Measurements from ENCODE around the gene DNLZ.

Gene DNLZ

GRCh38 chr9:136333045-136333444, 30.5 kb downstream of the DNLZ start:
- no peak overlapping the region for H2AFZ ChIP-seq
- H3K36me3 ChIP-seq (ENCODE audit: control insufficient read depth, insufficient read depth, low read length), result no peaks in the 10 kb centered on the region
- no peak overlapping the region for H3K9ac ChIP-seq
- no peaks in the 10 kb centered on the region for H3K27me3 ChIP-seq (ENCODE audit: control insufficient read depth, insufficient read depth, low read length)
- no peaks in the 10 kb centered on the region for H3K9me3 ChIP-seq (ENCODE audit: control insufficient read depth, low read length)
- no peak overlapping the region for H3K4me3 ChIP-seq (ENCODE audit: low read depth, low read length)
- no peaks in the 10 kb centered on the region for H3K79me2 ChIP-seq
- H3K4me1 ChIP-seq, result no peaks in the 10 kb centered on the region
- TF ChIP-seq CTCF (IDR thresholded peaks at IDR 0.05), result no peak
- H3K4me2 ChIP-seq (ENCODE audit: low read length), result no peak overlapping the region
- H3K27ac ChIP-seq, result no peak overlapping the region

- H3K4me2 ChIP-seq (ENCODE audit: low read length), result no peak overlapping the region
- no peak for TF ChIP-seq CTCF (IDR thresholded peaks at IDR 0.05)
- H3K27ac ChIP-seq, result no peak overlapping the region
- no peak overlapping the region for H3K9ac ChIP-seq
- H3K9me3 ChIP-seq (ENCODE audit: control insufficient read depth, low read length), result no peaks in the 10 kb centered on the region
- H3K27me3 ChIP-seq (ENCODE audit: control insufficient read depth, insufficient read depth, low read length), result no peaks in the 10 kb centered on the region
- H3K36me3 ChIP-seq (ENCODE audit: control insufficient read depth, insufficient read depth, low read length), result no peaks in the 10 kb centered on the region
- no peaks in the 10 kb centered on the region for H3K79me2 ChIP-seq
- no peak overlapping the region for H3K4me3 ChIP-seq (ENCODE audit: low read depth, low read length)
- H2AFZ ChIP-seq, result no peak overlapping the region
- no peaks in the 10 kb centered on the region for H3K4me1 ChIP-seq
Measured at GRCh38 chr9:136332482-136332983, 31.0 kb downstream of the DNLZ start.

- no peaks in the 10 kb centered on the region for H3K27me3 ChIP-seq (ENCODE audit: control insufficient read depth, insufficient read depth, low read length)
- H2AFZ ChIP-seq, result no peak overlapping the region
- no peaks in the 10 kb centered on the region for H3K4me1 ChIP-seq
- no peaks in the 10 kb centered on the region for H3K9me3 ChIP-seq (ENCODE audit: control insufficient read depth, low read length)
- H3K4me2 ChIP-seq (ENCODE audit: low read length), result no peak overlapping the region
- H3K27ac ChIP-seq, result no peak overlapping the region
- no peaks in the 10 kb centered on the region for H3K79me2 ChIP-seq
- no peaks in the 10 kb centered on the region for H3K36me3 ChIP-seq (ENCODE audit: control insufficient read depth, insufficient read depth, low read length)
- no peak overlapping the region for H3K4me3 ChIP-seq (ENCODE audit: low read depth, low read length)
- no peak for TF ChIP-seq CTCF (IDR thresholded peaks at IDR 0.05)
- H3K9ac ChIP-seq, result no peak overlapping the region
Measured at GRCh38 chr9:136331556-136332481, 31.7 kb downstream of the DNLZ start.

- no peak overlapping the region for H2AFZ ChIP-seq
- no peaks in the 10 kb centered on the region for H3K36me3 ChIP-seq (ENCODE audit: control insufficient read depth, insufficient read depth, low read length)
- H3K79me2 ChIP-seq, result no peaks in the 10 kb centered on the region
- H3K4me1 ChIP-seq, result no peaks in the 10 kb centered on the region
- no peaks in the 10 kb centered on the region for H3K9me3 ChIP-seq (ENCODE audit: control insufficient read depth, low read length)
- no peaks in the 10 kb centered on the region for H3K27me3 ChIP-seq (ENCODE audit: control insufficient read depth, insufficient read depth, low read length)
- H3K27ac ChIP-seq, result no peak overlapping the region
- no peak overlapping the region for H3K9ac ChIP-seq
- no peak for TF ChIP-seq CTCF (IDR thresholded peaks at IDR 0.05)
- H3K4me3 ChIP-seq (ENCODE audit: low read depth, low read length), result no peak overlapping the region
- no peak overlapping the region for H3K4me2 ChIP-seq (ENCODE audit: low read length)
Measured at GRCh38 chr9:136331030-136331429, 32.5 kb downstream of the DNLZ start.
